IPS DF 4.7 (cell line): Measurements from ENCODE around the gene CALML6.

ENCODE experiments used
- DNase-seq: peaks from one replicate; pipeline ENCODE4 v3.0.0-alpha.2; 2013; ENCODE audit warnings: low spot score; ENCODE audit errors: extremely low read depth

The CALML6 gene

DNA sequence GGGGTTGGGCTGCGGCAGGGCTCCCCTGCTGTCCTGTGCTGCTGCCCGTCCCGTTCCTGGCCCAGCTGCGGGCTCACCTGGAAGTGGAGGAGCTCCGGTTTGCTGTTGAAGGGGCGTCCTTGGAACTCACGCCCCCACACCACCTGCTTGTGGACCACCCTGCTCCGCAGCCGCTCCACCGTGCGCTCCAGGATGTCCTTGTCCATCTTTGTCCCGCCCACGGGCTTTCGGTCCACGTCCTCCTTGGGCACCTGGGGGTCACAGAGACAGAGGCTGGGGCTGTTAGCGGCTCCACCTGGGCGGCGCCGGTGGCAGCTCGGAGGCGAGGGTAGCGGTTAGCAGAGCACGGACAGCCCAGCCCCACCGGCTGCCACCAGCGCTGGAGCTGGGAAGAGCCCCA, 49.8 kb downstream of the CALML6 start:
- DNase-seq: no peak

DNA sequence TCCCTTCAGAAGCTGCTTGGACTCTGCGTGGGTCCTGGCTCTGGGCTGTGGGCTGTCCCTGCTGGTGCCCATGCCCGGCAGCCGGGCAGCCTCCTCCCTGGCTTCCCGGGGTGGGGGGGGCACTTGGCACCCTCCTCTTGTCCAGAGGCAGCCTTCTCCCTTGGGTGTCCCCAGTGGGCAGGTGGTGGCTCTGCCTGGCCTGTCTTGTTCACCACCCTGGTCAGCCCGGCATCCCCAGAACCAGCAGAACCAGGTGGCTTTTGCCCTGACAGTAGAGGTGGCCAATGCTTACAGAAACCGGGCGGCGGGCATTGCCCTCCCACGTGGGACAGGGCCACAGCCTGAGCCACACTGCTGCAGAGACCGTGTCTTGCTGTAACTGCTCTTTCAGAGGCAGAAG, 50.5 kb downstream of the CALML6 start:
- no peak for DNase-seq

DNA sequence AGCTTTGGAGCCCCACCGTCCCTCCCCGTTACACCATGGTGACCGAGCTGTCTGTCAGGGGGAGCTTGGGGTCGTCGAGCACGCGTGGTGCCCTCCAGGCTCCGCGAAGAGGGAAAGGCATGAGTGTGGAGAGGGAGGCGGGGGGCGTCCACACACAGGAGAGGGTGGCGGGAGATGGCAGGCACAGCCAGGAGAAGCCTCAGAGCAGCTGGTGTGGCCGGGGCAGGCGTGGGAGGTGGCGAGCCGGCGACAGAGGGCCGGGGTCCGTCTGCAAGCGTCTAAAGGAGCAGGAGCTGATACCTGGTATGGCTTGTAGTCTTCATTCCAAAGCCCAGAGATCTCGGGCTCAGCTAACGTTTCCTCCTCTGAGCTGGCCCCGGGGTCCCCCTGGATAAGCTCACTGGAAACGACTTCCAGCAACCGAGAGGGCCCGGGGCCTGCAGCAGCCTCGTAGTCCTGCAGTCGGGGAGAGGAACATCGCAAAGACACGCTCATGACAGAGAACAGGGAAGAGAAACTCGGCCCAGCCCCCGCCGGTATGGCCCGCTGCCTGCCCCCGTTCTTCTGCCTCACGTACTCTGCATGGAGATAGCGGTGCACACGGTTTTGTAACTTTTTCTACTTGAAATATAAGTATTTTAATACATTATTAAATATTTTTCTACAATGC, 51.1 kb downstream of the CALML6 start:
- DNase-seq: no peak
